ENCODE data around the gene AR. TPM values are rescaled to one million over a fixed set of nuclear protein-coding genes. Genes with fewer than 3 reads are reported as not detected.

The AR gene
- total and polyA plus RNA-seq, 2 donors (not counting 1 experiment from before 2014, with no cell fraction given), result not detected

GRCh38 chrX:67564475-67564874 is 20.7 kb downstream of the AR start:
- H3K4me3 ChIP-seq (ENCODE audit: control extremely low read depth in 1 of 5, extremely low read depth in 1 of 5, insufficient read depth in 1 of 5, low read depth in 2 of 5, low read length in 4 of 5), result no peak overlapping the region
- H3K27ac ChIP-seq (ENCODE audit: low read length in 2 of 2), result no peak overlapping the region
- no CpG with 5 or more reads among the region's 1 CpG for WGBS (ENCODE audit: insufficient coverage)
- no peaks in the 10 kb centered on the region for H3K27me3 Mint-ChIP-seq
- CTCF ChIA-PET, result no interaction called here
- H2AFZ ChIP-seq (ENCODE audit: insufficient read depth, low read depth, low read length, poor library complexity, severe bottlenecking), result no peak overlapping the region
- H3K9me3 ChIP-seq (ENCODE audit: control extremely low read depth in 1 of 3, control insufficient read depth in 2 of 3, insufficient read depth in 1 of 3, low read length in 2 of 3), result no peaks in the 10 kb centered on the region
- H3K36me3 ChIP-seq (replicated peaks in 1 of 2; ENCODE audit: control extremely low read depth in 1 of 2, control insufficient read depth in 1 of 2, extremely low read depth in 1 of 2, insufficient read depth in 2 of 2, low read length in 1 of 2), result no peaks in the 10 kb centered on the region
- H3K4me2 ChIP-seq (replicated peaks; ENCODE audit: low read depth, low read length, poor library complexity, severe bottlenecking), result no peak overlapping the region
- H3K4me1 ChIP-seq (ENCODE audit: control insufficient read depth in 2 of 2, insufficient read depth in 2 of 2, low read length in 2 of 2), result no peaks in the 10 kb centered on the region
- DNase-seq, result no peak
- H3K79me2 ChIP-seq (ENCODE audit: control insufficient read depth, insufficient read depth, low read length), result no peaks in the 10 kb centered on the region
- intact Hi-C loops (cut with micrococcal nuclease), result no loop called here
- TF ChIP-seq CTCF (IDR thresholded peaks at IDR 0.05) (no peak), EZH2 (IDR thresholded peaks at IDR 0.05; ENCODE audit: borderline replicate concordance, insufficient read depth, low read depth, low read length, poor library complexity, severe bottlenecking) (no peak)
- no peaks in the 10 kb centered on the region for H3K4me1 Mint-ChIP-seq
- no peak overlapping the region for H3K27ac Mint-ChIP-seq
- POLR2A ChIA-PET, result no interaction called here
- no peak for ATAC-seq (ENCODE audit: low read depth)
- no peaks in the 10 kb centered on the region for H3K27me3 ChIP-seq (replicated peaks in 1 of 4; ENCODE audit: control extremely low read depth in 1 of 4, control insufficient read depth in 3 of 4, insufficient read depth in 4 of 4, low read length in 3 of 4)
- no peak overlapping the region for H3K9ac ChIP-seq (ENCODE audit: low read length)
- H3K9me3 Mint-ChIP-seq (ENCODE audit: insufficient read depth), result no peaks in the 10 kb centered on the region
- no peaks in the 10 kb centered on the region for H4K20me1 ChIP-seq (ENCODE audit: control insufficient read depth, insufficient read depth, low read length, poor library complexity, severe bottlenecking)
- H3K4me3 Mint-ChIP-seq, result no peak overlapping the region

DNA sequence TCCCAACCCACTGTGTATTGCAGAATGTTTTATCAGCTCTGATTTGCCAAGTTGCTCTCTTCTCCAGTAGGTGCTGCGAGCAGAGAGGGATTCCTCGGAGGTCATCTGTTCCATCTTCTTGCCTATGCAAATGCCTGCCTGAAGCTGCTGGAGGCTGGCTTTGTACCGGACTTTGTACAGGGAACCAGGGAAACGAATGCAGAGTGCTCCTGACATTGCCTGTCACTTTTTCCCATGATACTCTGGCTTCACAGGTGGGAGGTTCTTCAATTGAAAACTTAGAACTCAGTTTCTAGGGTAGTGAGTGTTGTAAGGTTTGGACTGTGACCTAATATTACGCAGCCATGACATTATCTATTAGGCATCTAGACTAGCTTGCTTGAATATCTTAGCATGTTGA is 24.9 kb downstream of the AR start:
- H3K36me3 ChIP-seq (replicated peaks in 1 of 2; ENCODE audit: control extremely low read depth in 1 of 2, control insufficient read depth in 1 of 2, extremely low read depth in 1 of 2, insufficient read depth in 2 of 2, low read length in 1 of 2), result no peaks in the 10 kb centered on the region
- Mint-ChIP-seq H3K27me3 (no peaks in the 10 kb centered on the region), H3K4me3 (no peak overlapping the region), H3K4me1 (no peaks in the 10 kb centered on the region), H3K27ac (no peak overlapping the region), H3K9me3 (ENCODE audit: insufficient read depth) (no peaks in the 10 kb centered on the region)
- H2AFZ ChIP-seq (ENCODE audit: insufficient read depth, low read depth, low read length, poor library complexity, severe bottlenecking), result no peak overlapping the region
- no peaks in the 10 kb centered on the region for H3K9me3 ChIP-seq (ENCODE audit: control extremely low read depth in 1 of 3, control insufficient read depth in 2 of 3, insufficient read depth in 1 of 3, low read length in 2 of 3)
- ATAC-seq (ENCODE audit: low read depth) (no peak), DNase-seq (no peak)
- ChIA-PET CTCF (no interaction called here), POLR2A (no interaction called here)
- H3K4me1 ChIP-seq (ENCODE audit: control insufficient read depth in 2 of 2, insufficient read depth in 2 of 2, low read length in 2 of 2), result no peaks in the 10 kb centered on the region
- TF ChIP-seq CTCF (IDR thresholded peaks at IDR 0.05), result no peak
- TF ChIP-seq EZH2 (IDR thresholded peaks at IDR 0.05; ENCODE audit: borderline replicate concordance, insufficient read depth, low read depth, low read length, poor library complexity, severe bottlenecking), result no peak
- H3K27ac ChIP-seq (ENCODE audit: low read length in 2 of 2), result no peak overlapping the region
- no peak overlapping the region for H3K9ac ChIP-seq (ENCODE audit: low read length)
- H3K79me2 ChIP-seq (ENCODE audit: control insufficient read depth, insufficient read depth, low read length), result no peaks in the 10 kb centered on the region
- H4K20me1 ChIP-seq (ENCODE audit: control insufficient read depth, insufficient read depth, low read length, poor library complexity, severe bottlenecking), result no peaks in the 10 kb centered on the region
- intact Hi-C loops (cut with micrococcal nuclease), result no loop called here
- no peaks in the 10 kb centered on the region for H3K27me3 ChIP-seq (replicated peaks in 1 of 4; ENCODE audit: control extremely low read depth in 1 of 4, control insufficient read depth in 3 of 4, insufficient read depth in 4 of 4, low read length in 3 of 4)
- no peak overlapping the region for H3K4me2 ChIP-seq (replicated peaks; ENCODE audit: low read depth, low read length, poor library complexity, severe bottlenecking)
- H3K4me3 ChIP-seq (ENCODE audit: control extremely low read depth in 1 of 5, extremely low read depth in 1 of 5, insufficient read depth in 1 of 5, low read depth in 2 of 5, low read length in 4 of 5), result no peak overlapping the region
- WGBS (ENCODE audit: insufficient coverage), result 90% methylated on average over 2 of the region's 5 CpGs

Data from B cell (primary cell).